HG03064 (cell line): Measurements from ENCODE around the gene MLIP.
"Not testable (repeated sequence)": the region's sequence is repeated elsewhere in the genome, so short reads cannot be mapped to it uniquely, and the experiment has no call there.

Experiments
- ATAC-seq: cut with Tn5 transposase; IDR thresholded peaks from one replicate; pipeline ENCODE4 v1.9.1; 2021; ENCODE audit warnings: low read depth; ENCODE audit not compliant: unreplicated experiment

Gene MLIP

DNA sequence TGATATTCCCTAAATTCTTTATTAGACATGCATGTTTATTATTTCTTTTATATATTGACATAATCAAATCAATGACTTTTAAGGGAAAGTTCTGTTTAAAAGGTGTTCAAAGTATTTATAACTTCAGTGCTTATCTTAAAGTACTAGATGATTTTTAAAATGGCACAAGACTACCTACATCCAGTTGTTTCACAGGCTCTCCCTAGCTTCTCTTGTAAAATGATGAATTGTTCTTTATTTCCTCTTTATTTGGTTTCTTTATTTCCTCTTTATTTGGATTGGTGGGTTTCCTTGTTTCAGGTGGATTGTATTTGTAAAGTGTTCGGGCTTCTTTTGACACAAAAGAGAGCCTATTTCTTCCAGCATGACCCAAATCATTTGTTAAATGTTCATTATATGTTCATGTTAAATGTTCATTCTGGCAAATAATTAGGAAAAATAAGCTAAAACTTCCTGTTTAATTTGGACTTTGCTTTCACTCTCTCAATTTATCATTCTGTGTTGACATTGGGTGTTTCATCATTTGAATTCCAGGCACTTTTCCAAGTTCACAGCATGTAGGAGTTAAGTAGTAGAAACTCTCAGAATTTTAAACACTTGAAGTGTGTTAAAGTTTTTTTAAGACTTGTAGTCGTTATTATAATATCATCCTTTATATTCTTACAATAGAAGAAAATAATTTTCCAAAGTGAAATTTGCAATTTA, 24.6 kb downstream of the MLIP start:
- ATAC-seq, result no peak

GRCh38 chr6:54138795-54139194, 27.6 kb downstream of the MLIP start:
- no peak for ATAC-seq

DNA sequence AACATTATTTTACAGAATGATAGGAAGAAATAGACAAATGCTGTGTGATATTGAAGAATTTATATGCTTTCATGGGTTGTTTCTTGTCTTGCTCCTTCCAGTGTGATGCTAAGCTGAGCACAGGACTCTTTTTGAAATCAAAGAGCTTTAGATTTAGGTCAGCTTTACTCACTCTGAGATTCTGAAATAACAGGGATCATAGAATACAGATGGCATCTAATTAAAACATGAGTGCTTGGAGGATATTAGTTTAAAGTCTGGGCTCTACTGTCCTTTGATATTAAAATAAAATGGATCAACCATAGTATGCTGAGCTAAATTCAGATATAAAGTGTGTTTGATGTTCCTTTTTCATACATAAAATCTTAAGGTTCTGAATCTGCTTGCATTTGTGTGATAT, 29.6 kb downstream of the MLIP start:
- ATAC-seq, result no peak

- ATAC-seq, result no peak
These were observed 31.8 kb downstream of the MLIP start for GRCh38 chr6:54142889-54143519.

GRCh38 chr6:54151861-54152260, 40.6 kb downstream of the MLIP start:
- no peak for ATAC-seq

DNA sequence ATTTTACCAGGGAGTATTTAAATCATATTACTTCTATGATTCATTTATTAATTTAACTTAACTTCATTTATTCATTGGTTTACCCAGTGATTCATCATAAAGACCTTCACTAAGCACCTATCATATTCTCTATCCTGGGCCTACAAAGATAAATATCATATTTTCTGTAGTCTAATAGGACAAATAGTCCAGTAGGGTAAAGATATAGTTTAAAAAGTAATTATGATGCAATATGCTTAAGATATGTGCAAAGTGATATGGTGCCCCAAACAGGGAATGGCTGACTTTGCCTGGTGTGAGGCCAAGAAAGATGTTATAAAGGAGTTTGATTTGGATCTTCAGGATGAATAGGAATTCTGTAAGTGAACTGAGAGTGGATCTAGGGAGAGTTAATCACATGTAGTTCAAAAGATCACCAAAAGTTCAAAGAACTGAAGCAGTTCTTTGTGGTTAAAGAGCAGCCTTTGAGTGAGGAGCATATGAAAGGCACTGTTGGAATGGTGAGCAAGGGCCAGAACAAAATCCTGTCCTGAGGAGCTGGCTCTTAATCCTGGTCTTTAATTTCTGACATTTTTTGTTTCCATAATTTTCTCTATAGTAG, 45.5 kb downstream of the MLIP start:
- ATAC-seq, result no peak

DNA sequence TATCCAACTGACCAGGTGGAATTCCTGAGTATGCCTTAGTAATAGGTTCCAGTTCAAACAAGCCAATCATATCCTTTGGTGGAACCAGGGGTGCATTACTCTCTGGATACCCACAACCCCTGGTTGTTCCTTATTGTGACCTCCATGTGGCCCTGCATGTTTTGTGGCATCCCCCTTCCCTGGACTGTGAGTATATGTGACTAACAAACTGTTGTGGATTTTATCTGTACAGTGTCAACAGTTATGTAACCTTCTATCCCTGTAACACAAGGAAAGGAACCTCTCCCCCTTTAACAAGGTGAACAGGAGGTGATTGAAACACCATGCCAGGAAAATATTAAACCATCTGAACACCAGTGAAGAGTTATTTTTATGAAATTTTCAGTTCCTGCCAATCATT, 46.2 kb downstream of the MLIP start:
- no peak for ATAC-seq

DNA sequence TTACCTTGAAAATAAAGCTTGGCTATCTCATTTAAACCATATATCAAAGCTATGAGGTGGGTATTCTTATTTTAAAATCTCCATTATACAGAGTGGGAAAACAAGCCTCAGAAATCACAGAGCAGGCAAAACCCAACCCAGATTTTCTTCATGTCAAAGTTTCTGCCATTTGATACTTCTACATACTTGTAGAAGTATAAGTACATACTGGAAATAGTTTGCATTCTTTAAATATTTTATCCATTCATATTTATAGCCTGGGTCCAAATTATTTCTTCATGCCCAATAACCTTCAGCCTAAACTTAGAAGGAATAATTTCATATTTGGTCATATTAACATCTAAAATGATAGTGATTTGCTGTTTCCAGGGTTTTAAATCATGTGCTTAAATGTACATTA, 61.8 kb downstream of the MLIP start:
- ATAC-seq, result no peak

- no peak for ATAC-seq
These were observed 67.9 kb downstream of the MLIP start for GRCh38 chr6:54179152-54179551.

GRCh38 chr6:54183616-54184015, 72.4 kb downstream of the MLIP start:
- ATAC-seq, result no peak

GRCh38 chr6:54185885-54186284, 74.6 kb downstream of the MLIP start:
- ATAC-seq, result no peak

DNA sequence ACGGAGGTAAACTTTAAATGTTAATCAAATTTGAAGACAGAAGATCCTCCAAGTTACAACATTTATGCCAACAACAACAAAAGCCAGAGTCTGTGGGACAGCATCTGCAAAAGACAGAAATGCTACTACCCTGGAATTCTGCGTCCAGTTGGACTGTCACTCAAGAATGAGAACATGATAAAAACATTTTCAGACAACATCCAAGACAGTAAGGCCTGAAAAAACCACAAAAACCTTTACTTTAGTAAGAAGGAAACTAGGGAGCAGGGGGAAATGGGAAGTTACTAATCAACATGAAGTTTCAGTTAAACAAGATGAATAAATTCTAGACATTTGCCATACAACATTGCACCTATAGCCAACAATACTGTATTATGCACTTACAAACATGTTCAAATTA, 77.6 kb downstream of the MLIP start:
- no peak for ATAC-seq

DNA sequence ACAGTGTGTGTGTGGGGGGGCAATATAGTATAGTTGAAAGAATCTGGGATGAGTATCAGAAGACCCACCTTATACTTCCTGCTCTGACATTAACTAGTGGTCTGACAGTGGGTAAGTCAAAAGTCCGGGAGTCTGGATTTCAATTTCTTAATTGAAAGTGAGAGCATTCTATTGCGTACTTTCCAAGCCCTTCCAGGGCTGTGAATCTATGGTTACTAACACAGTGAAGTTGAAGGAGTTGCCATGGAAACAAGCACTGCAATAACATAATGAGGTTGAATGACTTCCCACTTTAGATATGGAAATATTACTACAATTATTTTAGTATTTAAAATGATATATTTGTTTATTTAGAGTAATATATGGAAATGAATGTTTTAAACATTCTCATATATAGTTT, 80.2 kb downstream of the MLIP start:
- no peak for ATAC-seq

DNA sequence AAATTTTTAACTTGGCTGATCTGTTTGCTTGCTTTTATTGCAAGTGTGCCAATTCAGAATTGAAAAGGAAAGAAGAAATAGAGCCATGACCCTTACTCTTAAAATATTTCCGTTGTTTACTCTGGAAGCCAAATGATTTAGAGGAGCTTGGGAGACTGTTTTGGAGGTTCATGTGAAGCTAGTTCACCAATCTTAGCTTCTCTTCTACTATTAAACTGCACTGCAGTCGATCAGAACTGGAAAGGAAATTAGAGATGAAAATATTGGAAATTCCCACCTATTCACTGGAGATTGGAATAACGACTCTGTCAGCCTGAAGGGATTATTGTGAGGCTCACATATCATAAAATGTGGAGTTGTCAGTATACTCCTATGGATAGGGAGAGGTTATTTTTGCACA, 81.8 kb downstream of the MLIP start:
- no peak for ATAC-seq

GRCh38 chr6:54193560-54193959, 82.3 kb downstream of the MLIP start:
- ATAC-seq, result no peak

- ATAC-seq, result no peak
These were observed 82.8 kb downstream of the MLIP start for GRCh38 chr6:54194067-54194466.

- no peak for ATAC-seq
These were observed 84.4 kb downstream of the MLIP start for GRCh38 chr6:54195637-54196036.

- ATAC-seq, result no peak
These were observed 85.7 kb downstream of the MLIP start for GRCh38 chr6:54196905-54197304.

GRCh38 chr6:54198134-54198533, 86.9 kb downstream of the MLIP start:
- no peak for ATAC-seq

DNA sequence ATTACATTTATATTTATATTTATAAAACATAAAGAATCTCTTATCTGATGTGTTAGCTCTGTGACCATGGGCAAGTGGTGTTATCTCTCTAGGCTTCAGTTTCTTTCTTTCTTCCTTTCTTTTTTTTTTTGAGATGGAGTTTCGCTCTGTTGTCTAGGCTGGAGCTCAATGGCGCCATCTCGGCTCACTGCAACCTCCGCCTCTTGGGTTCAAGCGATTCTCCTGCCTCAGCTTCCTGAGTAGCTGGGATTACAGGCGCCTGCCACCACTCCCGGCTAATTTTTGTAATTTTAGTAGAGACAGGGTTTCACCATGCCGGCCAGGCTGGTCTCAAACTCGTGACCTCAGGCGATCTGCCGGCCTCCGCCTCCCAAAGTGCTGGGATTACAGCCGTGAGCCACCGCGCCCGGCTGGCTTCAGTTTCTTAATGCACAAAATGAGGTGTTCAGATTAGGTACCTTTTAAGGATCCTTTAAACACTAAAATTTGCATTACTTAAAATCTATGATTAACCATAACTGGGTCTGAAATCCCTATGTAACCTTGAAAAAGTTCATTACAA, 92.3 kb downstream of the MLIP start:
- ATAC-seq, result not testable (repeated sequence)

- ATAC-seq, result no peak
These were observed 93.8 kb downstream of the MLIP start for GRCh38 chr6:54204921-54205591.
